MM.1S (cell line): ENCODE measurements around the gene GATA5.

ENCODE experiments used
- DNase-seq: peaks from one replicate; pipeline ENCODE4 v3.0.0-alpha.2; 2015
- H2AFZ ChIP-seq: fragments of 300-600 bp; sonication (generic); 2 replicates; pipeline ENCODE4 v1.6.0; 2016; ENCODE audit warnings: antibody characterized with exemption, low read length
- H3F3A ChIP-seq: fragments of 300-600 bp; sonication (generic); 2 replicates; pipeline ENCODE4 v1.6.1; 2016; ENCODE audit warnings: mild to moderate bottlenecking, antibody characterized with exemption, low read length, moderate library complexity, mixed read lengths; ENCODE audit not compliant: insufficient read depth
- H3K27ac ChIP-seq: fragments of 300-600 bp; sonication (generic); 2 replicates; pipeline ENCODE4 v1.5.1; 2016; ENCODE audit warnings: mild to moderate bottlenecking, low read length
- H3K27me3 ChIP-seq: fragments of 300-600 bp; sonication (generic); replicated peaks from 2 replicates; pipeline ENCODE4 v1.6.0; 2016; ENCODE audit warnings: low read length; ENCODE audit not compliant: insufficient read depth
- H3K36me3 ChIP-seq: fragments of 300-600 bp; sonication (generic); replicated peaks from 2 replicates; pipeline ENCODE4 v1.6.1; 2016; ENCODE audit warnings: mild to moderate bottlenecking, low read length, mixed read lengths; ENCODE audit not compliant: insufficient read depth
- H3K4me1 ChIP-seq: fragments of 300-600 bp; sonication (generic); 2 replicates; pipeline ENCODE4 v1.6.1; 2016; ENCODE audit warnings: low read length, mixed read lengths
- H3K4me2 ChIP-seq: fragments of 300-600 bp; sonication (generic); 2 replicates; pipeline ENCODE4 v1.6.0; 2016; ENCODE audit warnings: low read depth, low read length
- H3K4me3 ChIP-seq: fragments of 300-600 bp; sonication (generic); 2 replicates; pipeline ENCODE4 v1.5.1; 2016; ENCODE audit warnings: low read length, mixed read lengths
- H3K79me2 ChIP-seq: fragments of 300-600 bp; sonication (generic); 2 replicates; pipeline ENCODE4 v1.6.1; 2016; ENCODE audit warnings: mixed run types, low read length, mixed read lengths
- H3K9ac ChIP-seq: fragments of 300-600 bp; sonication (generic); 2 replicates; pipeline ENCODE4 v1.6.1; 2016; ENCODE audit warnings: low read length, mixed read lengths
- H3K9me2 ChIP-seq: fragments of 300-600 bp; sonication (generic); replicated peaks from 2 replicates; pipeline ENCODE4 v1.6.1; 2016; ENCODE audit warnings: mild to moderate bottlenecking, low read length, mixed read lengths; ENCODE audit not compliant: insufficient read depth
- H3K9me3 ChIP-seq: fragments of 300-600 bp; sonication (generic); replicated peaks from 2 replicates; pipeline ENCODE4 v1.6.1; 2016; ENCODE audit warnings: mild to moderate bottlenecking, low read length, mixed read lengths; ENCODE audit not compliant: insufficient read depth
- H4K20me1 ChIP-seq: fragments of 300-600 bp; sonication (generic); 2 replicates; pipeline ENCODE4 v1.6.1; 2016; ENCODE audit warnings: mild to moderate bottlenecking, low read length, moderate library complexity, mixed read lengths; ENCODE audit not compliant: insufficient read depth
- CTCF ChIP-seq: fragments of 300-600 bp; sonication (generic); IDR thresholded peaks from 2 replicates; pipeline ENCODE4 v1.5.1; 2016; ENCODE audit warnings: antibody characterized with exemption, low read length, mixed read lengths
- EZH2 ChIP-seq: fragments of 300-600 bp; sonication (generic); optimal IDR thresholded peaks from 2 replicates; pipeline ENCODE3; 2017; ENCODE audit warnings: low read depth, mild to moderate bottlenecking, antibody characterized with exemption, low read length, mixed read lengths
- EZH2phosphoT487 ChIP-seq: fragments of 300-600 bp; sonication (generic); IDR thresholded peaks from 2 replicates; pipeline ENCODE4 v1.6.1; 2018; ENCODE audit warnings: antibody characterized with exemption, low read length

Gene GATA5

GRCh38 chr20:62475772-62476055 lies at the start of gene GATA5:
Gene GATA5 (minus strand): TSS chr20:62475995. CDS start chr20:62475521, 474 bp downstream.
- Histone ChIP-seq H4K20me1 (no peaks in the 10 kb centered on the region), H3K27ac (no peak within 1 kb of the TSS), H3K9ac (no peak within 1 kb of the TSS), H3F3A (no peaks in the 10 kb centered on the region), H3K4me3 (no peak within 1 kb of the TSS), H2AFZ (no peak within 1 kb of the TSS), H3K4me2 (no peak within 1 kb of the TSS), H3K9me2 (no peaks in the 10 kb centered on the region), H3K9me3 (no peaks in the 10 kb centered on the region), H3K79me2 (no peaks in the 10 kb centered on the region), H3K36me3 (no peaks in the 10 kb centered on the region), H3K27me3 (peaks cover 88% of the 10 kb centered on the region), H3K4me1 (no peaks in the 10 kb centered on the region)
- DNase-seq, result no peak
- no peak for TF ChIP-seq CTCF
- TF ChIP-seq EZH2phosphoT487, result no peak
- TF ChIP-seq EZH2, result no peak

- Histone ChIP-seq H3K27me3 (peaks cover 97% of the 10 kb centered on the region), H3F3A (no peaks in the 10 kb centered on the region), H3K4me2 (no peak overlapping the region), H3K4me3 (no peak overlapping the region), H3K4me1 (no peaks in the 10 kb centered on the region), H3K27ac (no peak overlapping the region), H2AFZ (no peak overlapping the region), H3K9me3 (no peaks in the 10 kb centered on the region), H4K20me1 (no peaks in the 10 kb centered on the region), H3K36me3 (no peaks in the 10 kb centered on the region), H3K79me2 (no peaks in the 10 kb centered on the region), H3K9me2 (no peaks in the 10 kb centered on the region), H3K9ac (no peak overlapping the region)
- DNase-seq, result no peak
- TF ChIP-seq EZH2 (no peak), CTCF (no peak), EZH2phosphoT487 (no peak)
These were observed 49.2 kb upstream of the GATA5 start for GRCh38 chr20:62525014-62525413.

- TF ChIP-seq EZH2, result no peak
- no peak for TF ChIP-seq EZH2phosphoT487
- TF ChIP-seq CTCF, result no peak
- Histone ChIP-seq H3K4me2 (no peak overlapping the region), H3K27me3 (peaks cover 97% of the 10 kb centered on the region), H3K4me3 (no peak overlapping the region), H3K9me2 (no peaks in the 10 kb centered on the region), H3K4me1 (no peaks in the 10 kb centered on the region), H3K36me3 (no peaks in the 10 kb centered on the region), H2AFZ (no peak overlapping the region), H3K27ac (no peak overlapping the region), H4K20me1 (no peaks in the 10 kb centered on the region), H3F3A (no peaks in the 10 kb centered on the region), H3K9me3 (no peaks in the 10 kb centered on the region), H3K79me2 (no peaks in the 10 kb centered on the region), H3K9ac (no peak overlapping the region)
- DNase-seq, result no peak
These were observed 48.7 kb upstream of the GATA5 start for GRCh38 chr20:62524505-62524911.
